GM19099 (cell line): Measurements from ENCODE around the gene GNRHR.

Source experiments
- POLR2A ChIP-seq: IDR thresholded peaks from 3 replicates; pipeline ENCODE4 v1.6.1; 2011; ENCODE audit warnings: low read depth; ENCODE audit not compliant: insufficient read length; ENCODE audit errors: extremely low read depth

The GNRHR gene

GRCh38 chr4:67744561-67745283 is 9.5 kb downstream of the GNRHR start:
- TF ChIP-seq POLR2A = no peak

GRCh38 chr4:67743194-67743593 is 11.0 kb downstream of the GNRHR start:
- no peak for TF ChIP-seq POLR2A

GRCh38 chr4:67736262-67736661 is 17.9 kb downstream of the GNRHR start:
- no peak for TF ChIP-seq POLR2A

- TF ChIP-seq POLR2A = no peak
These were observed 18.9 kb downstream of the GNRHR start for GRCh38 chr4:67735325-67735724.

GRCh38 chr4:67727124-67727850 is 26.9 kb downstream of the GNRHR start:
- no peak for TF ChIP-seq POLR2A

GRCh38 chr4:67725981-67726380 is 28.2 kb downstream of the GNRHR start:
- no peak for TF ChIP-seq POLR2A

- TF ChIP-seq POLR2A = no peak
These were observed 29.1 kb downstream of the GNRHR start for GRCh38 chr4:67725132-67725531.

- no peak for TF ChIP-seq POLR2A
These were observed 30.2 kb downstream of the GNRHR start for GRCh38 chr4:67723949-67724348.

- TF ChIP-seq POLR2A = no peak
These were observed 30.8 kb downstream of the GNRHR start for GRCh38 chr4:67723341-67723740.

GRCh38 chr4:67721770-67722597 is 32.2 kb downstream of the GNRHR start:
- no peak for TF ChIP-seq POLR2A

GRCh38 chr4:67721315-67721769 is 32.8 kb downstream of the GNRHR start:
- TF ChIP-seq POLR2A = no peak

- TF ChIP-seq POLR2A = no peak
These were observed 34.1 kb downstream of the GNRHR start for GRCh38 chr4:67719953-67720617.

GRCh38 chr4:67718848-67719247 is 35.3 kb downstream of the GNRHR start:
- no peak for TF ChIP-seq POLR2A

- no peak for TF ChIP-seq POLR2A
These were observed 36.6 kb downstream of the GNRHR start for GRCh38 chr4:67717586-67717985.

- TF ChIP-seq POLR2A = no peak
These were observed 39.2 kb downstream of the GNRHR start for GRCh38 chr4:67714955-67715354.
